Activated CD4-positive, CD25-positive, alpha-beta regulatory T cell (primary cell): ENCODE measurements around the gene CLDN9.

Source experiments
- DNase-seq, 4 experiments: peaks; one replicate each; lab custom pipeline; 2025; lab: John Stamatoyannopoulos, UW

Gene CLDN9

GRCh38 chr16:3019594-3020246 lies 7.0 kb downstream of the CLDN9 start:
- no peak for DNase-seq

DNA sequence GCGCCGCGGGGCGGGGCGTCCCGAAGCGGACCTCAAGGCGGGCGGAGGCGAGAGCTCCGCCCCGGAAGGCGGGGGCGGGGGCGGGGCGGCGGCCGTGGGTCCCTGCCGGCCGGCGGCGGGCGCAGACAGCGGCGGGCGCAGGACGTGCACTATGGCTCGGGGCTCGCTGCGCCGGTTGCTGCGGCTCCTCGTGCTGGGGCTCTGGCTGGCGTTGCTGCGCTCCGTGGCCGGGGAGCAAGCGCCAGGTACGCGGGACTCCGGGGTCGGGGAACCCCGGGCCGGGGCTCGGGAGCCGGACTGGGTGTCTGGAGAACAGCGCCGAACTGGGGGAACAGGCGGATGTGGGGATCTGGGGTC lies 7.5 kb downstream of the CLDN9 start, which contains the start of gene TNFRSF12A:
TNFRSF12A (plus strand) TSS at position 122 of the 357 bp plus-strand sequence; CDS start at position 152, 30 bp downstream.
- DNase-seq = peak; percentile 31 to 38 (median 36)

DNA sequence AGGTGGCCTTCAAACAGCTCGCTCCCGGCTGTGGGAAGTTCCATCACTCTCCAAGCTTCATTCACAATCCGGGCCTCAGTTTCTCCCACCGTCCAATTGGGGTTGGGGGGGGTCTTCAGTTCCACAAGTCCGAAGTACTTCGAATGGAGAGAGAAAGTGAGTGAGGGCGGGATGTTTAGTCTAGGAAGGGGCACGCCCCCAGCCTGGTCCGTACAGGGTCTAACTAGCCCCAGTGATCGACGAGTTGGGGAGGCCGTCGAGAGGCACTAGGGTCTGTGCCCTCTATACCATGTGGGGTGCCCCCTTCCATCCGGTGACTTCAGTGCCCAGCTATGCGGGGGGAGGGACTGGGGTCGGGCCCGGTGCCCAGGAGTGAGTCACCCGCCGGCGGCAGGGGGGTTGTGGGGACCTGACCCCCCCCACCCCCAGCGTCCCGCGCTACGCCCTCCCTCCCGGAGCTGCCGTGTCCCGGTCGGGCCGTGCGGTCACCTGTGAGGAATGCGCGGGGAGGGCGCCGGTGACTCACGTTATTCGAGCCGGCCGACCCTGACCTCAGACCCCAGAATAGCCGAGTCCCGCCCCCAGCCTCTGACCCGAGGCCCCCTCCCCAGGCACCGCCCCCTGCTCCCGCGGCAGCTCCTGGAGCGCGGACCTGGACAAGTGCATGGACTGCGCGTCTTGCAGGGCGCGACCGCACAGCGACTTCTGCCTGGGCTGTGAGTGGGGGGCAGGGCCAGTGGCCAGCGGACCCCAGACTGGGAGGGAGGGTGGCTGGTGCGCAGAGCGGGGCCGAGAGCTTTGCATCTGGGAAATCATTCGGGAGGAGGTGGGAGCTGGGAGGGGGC lies 8.1 kb downstream of the CLDN9 start:
- peak in 2 of 4 experiments; percentile 34 to 40 for DNase-seq

GRCh38 chr16:3021449-3022207 lies 8.9 kb downstream of the CLDN9 start:
- DNase-seq = peak; percentile 25 to 55 (median 34)

GRCh38 chr16:3022208-3022683 lies 9.5 kb downstream of the CLDN9 start:
- peak; percentile 67 to 80 (median 70) for DNase-seq

DNA sequence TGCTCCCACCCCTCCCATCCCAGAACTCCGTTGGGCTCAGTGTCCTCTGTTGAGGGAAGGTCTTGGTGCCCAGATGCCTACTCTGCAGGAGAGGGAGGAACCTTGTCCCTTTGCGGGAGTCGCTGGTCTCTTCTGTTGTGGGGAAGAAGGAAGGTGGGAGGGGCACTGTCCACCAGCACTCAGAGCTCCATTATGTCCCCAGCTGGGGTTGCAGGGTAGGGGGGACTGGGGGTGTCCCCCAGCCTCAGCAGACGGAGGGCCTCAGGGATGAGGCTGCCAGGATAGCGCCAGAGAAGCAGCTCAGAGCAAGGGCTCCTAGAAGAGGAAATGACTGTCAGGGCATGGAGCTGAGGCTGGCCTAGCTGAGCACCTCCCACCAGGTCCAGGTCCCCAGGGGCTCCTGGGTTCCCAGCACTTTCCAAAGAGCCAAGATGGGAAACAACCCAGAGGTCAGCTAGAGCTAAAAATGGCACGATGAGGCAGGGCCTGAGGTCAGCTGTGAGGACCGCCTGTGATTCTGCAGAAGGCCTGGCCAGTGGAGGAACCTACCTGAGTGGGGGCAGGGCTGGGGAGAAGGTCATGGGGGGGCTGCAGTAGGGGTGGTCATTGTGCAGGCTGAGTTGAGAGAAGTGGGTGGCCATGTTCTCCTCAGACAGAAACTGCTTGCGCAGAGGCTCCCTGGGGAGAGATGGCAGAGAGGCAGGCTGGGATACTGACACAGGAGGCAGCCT lies 10.1 kb downstream of the CLDN9 start:
- no peak for DNase-seq

DNA sequence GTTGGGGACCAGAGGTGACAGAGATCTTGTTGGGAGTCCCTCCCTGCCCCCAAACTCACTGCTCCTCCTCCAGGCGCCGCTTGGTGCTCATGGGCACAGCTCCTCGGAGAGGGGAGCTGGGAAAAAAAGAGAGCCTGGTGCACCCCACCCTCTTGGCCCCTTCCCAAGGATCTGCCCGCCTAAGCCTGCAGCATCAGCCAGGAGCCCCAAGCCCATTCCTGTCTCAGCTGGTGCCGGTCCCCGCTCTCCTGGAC lies 10.6 kb downstream of the CLDN9 start:
- DNase-seq = no peak

DNA sequence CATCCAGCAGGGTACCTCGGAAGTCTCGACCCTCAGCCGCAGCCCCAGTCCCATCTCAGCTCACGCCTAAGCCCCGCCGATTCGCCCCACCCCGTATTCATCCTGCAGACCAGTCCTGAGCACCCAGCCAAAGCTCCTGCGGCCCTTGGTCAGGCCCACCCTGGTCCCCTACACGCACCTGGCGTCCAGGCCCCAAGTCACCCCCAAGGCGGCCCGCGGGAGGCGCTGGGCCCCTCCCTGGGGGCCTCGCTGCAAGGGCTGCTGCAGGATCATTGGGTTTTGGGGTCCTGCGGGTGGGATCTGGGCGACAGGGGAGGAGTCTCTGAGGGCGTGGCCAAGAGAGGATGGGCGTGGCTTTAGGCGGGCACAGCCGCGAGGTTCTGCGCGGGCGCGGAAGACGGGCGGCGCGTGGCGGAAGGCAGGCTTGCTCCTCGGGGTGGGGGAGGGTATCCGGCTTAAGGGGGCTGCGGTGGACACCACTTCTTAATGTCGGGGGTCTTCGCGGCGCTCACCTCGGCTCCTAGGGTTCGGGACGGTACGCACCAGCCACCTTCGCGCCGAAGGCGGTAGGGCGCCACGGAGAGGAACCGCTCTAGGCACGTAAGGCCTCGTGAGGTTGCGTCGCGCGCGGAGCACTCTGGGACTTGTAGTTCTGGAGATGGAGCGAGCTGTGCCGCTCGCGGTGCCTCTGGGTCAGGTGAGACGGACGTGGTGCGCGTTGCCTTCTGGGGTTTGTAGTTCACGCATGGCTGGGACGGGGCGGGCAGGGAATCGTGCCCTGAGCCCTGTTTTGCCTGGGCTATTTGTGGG lies 11.2 kb downstream of the CLDN9 start, which contains the start of the genes HCFC1R1 and THOC6:
HCFC1R1 (minus strand) TSS at position 274 of the 810 bp plus-strand sequence; CDS start at position 273, 1 bp downstream.
THOC6 (plus strand) TSS at position 367 of the 810 bp plus-strand sequence; CDS start at position 659, 292 bp downstream.
- DNase-seq = peak; percentile 88 to 90 (median 90)

DNA sequence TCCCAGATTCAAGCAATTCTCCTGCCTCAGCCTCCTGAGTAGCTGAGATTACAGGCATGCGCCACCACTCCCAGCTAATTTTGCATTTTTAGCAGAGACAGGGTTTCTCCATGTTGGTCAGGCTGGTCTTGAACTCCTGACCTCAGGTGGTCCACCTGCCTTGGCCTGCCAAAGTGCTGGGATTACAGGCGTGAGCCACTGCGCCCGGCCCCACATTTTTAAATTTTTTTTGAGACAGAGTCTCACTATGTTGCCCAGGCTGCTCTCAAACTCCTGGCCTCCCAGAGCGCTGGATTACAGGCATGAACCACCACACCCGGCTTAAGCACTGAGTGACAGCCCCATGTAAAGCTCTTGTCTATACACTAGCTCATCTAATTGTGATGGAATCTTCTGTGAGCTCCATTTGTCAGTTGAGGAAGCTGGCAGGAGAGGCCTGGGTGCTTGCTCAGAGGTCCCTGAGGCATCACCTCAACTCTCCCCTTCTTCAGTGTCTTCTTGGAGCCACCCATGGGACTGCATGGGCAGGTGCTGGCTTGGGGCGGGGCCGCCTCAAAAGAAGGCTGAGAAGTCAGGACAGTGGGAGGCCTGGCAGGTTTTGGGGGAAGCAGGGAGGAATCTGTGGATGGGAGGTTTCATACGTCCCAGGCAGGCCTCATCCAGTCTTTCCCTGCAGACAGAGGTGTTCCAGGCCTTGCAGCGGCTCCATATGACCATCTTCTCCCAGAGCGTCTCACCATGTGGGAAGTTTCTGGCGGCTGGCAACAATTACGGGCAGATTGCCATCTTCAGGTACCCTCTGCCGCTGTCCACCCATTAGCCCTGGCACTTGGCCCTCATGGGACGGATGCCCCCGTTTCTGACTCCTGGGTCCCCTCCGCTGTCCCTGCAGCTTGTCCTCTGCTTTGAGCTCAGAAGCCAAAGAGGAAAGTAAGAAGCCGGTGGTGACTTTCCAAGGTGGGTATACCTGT lies 12.6 kb downstream of the CLDN9 start:
- no peak for DNase-seq

DNA sequence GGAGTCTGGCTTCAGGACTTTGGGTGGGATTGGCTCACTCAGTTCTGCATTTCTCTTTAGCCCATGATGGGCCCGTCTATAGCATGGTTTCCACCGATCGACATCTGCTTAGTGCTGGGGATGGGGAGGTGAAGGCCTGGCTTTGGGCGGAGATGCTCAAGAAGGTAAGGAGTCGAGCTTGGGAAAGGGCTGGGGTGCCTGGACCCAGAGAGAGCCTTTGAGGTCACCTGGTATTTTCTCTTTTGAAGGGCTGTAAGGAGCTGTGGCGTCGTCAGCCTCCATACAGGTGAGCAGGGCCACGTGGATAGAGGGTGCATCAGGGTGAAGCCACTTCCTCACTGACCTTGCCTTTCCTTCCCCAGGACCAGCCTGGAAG lies 13.3 kb downstream of the CLDN9 start:
- DNase-seq = no peak

GRCh38 chr16:3026609-3027488 lies 14.1 kb downstream of the CLDN9 start:
- no peak for DNase-seq

GRCh38 chr16:3027489-3027795 lies 14.7 kb downstream of the CLDN9 start:
- DNase-seq = no peak

DNA sequence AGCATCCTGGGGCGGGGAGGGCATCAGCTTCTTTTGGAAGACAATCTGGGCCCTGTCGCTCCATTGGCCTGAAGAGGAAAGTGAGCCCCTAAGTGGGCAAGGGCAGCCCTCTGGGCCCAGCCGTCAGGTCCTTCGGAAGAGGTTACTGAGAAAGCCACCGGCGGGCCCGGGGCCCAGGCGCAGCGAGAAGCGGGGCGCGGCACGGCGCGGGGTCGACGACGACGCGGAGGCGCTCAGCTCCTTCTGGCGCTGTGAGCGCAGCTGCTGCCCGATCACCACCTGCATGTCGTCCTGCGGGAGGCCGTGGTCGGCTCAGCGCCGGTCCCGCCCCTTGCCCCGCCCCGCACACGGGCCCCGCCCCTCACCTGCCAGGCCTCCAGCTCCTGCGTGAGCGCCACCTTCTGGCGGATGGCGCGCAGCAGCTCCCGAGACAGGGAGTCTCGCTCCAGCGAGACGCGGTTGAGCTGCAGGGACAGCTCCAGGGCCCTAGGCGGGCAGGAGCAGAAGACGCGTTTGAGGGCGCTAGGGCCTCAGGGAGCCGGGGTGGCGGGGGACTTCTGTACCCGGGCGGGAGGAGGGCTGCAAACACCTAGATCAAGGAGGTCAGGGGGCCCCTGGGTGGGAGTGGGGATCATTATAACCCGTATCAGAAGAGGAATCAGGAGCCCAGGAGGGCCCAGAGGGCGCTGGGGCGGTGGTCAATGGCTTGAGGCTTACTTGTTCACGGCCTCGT lies 15.4 kb downstream of the CLDN9 start:
- peak; percentile 75 to 82 (median 76) for DNase-seq

DNA sequence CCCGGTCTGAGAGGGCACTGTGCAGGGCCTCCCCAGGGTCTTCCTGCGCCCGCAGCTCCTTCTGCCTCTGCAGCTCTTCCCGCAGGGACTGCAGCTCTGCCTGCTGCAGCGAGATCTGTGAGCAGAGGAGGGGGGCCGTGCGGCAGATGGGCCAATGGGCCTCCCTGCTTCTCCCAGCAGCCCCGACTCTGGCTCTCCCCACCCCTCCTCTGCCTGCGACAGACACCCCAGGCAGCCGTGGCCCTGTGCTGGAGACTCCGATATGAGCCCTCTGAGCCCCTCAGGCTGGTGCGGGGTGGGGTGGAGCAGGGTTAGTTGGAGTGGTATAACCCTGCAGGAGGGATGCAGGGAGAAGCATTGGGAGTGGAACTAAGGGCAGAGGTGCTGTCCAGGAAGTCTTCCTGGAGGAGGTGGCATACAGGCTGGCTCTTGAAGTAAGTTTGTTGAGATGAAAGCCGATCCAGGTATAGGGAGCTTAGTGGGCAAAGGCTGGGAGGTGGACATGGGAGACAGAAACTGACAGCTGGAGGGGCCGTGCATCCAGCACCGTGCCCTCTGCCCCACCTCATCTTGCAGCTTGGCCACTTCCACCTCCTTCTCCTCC lies 16.1 kb downstream of the CLDN9 start:
- no peak for DNase-seq

DNA sequence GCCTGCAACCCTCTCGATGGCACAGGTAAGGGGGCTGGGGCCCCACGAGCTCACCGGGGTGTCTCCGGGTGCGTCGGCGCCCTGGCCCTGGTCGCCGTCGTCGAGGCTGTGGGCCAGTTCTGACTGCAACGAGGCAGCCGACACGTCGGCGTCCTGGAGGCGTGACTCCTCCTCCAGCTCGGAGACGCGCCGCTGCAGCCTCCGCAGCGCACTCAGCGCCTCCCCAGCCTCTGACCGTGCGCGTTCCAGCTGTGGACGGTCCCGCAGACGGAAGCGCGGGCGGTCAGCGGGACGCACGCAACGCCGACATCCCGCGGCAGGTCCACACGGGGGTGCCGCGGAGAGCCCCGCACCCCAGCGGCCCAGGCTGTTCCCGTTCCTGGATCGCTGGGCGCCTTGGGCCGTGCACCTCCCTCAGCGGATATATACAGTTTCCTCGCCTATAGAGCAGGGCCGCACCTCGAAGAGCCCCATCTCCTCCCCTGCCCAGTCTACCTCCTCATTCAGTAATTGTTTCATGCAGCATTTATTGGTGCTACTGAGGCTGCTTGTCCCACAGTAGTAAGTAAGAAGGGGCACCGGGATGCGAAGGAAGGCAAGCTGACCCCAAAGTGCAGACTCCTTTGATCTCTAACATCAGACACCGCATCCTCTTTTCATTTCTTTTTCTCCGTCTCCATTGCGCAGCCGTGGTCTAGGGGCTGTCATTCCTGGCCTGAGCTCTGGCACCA lies 16.9 kb downstream of the CLDN9 start:
- DNase-seq = peak in 1 of 4 experiments; percentile 24

DNA sequence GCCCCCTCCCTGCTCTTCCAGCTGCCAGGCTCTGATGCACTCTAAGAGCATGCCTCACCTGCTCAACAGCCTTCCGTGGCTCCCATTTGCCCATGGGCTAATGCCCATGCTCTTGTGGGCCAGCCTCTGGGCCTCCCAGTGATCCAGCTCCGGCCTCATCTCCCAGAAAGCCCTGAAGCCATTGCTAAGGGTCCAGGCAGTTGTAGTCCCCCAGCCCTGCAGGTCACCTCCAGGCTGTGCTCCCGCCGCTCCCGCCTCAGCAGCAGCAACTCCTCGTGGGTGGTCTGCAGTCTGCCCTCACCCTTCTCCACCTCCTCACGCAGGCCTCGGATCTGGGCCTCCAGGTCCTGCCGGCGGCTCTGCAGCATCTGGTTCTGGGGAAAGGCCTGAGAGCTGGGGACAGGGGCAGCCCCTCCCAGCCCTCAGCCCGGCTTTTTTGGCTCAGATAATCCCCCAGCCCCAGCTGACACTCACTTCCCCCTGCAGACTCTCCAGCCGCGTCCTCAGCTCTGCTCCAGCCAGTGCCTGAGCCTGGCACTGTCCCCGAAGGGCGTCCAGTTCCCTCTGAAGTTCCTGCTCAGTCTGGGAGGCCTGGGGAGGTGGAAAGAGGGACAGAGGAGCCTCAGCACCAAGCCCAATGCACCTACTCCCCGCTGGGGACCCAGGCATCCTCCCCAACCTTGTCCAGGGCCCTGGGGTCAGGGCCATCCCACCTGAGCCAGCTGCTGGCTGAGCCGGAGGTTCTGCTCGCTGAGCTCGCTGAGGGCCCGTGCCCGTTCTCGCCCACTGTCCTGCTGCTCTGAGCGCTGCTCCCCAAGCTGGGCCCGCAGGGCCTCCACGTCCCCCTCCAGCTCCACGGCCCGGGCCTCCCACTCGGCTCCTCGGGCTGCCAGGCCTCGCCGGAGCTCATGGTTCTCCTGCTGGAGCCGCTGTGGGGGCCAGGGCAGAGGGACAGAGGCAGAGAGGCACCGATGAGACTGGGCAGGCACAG lies 17.8 kb downstream of the CLDN9 start:
- DNase-seq = no peak
